Muscle of arm (tissue), 14 donors: ENCODE measurements around the gene SYT14. TPM values are rescaled to one million over a fixed set of nuclear protein-coding genes. Genes with fewer than 3 reads are reported as not detected.
"Not testable (repeated sequence)": the region's sequence is repeated elsewhere in the genome, so short reads cannot be mapped to it uniquely, and the experiment has no call there.

Source experiments
- DNase-seq: peaks from one replicate; pipeline ENCODE4 v3.0.0-alpha.2; 2013
- long read RNA-seq, 11 donors: transcript quantifications; one replicate each; lab custom pipeline, GENCODE V29; 2026
- polyA plus RNA-seq, 12 donors: library from polyadenylated mRNA; unstranded; fragments of 120-200 nt; gene quantifications; one replicate each; pipeline ENCODE4 v1.2.1, GENCODE V29; 2013; ENCODE audit not compliant: insufficient read length in 12 of 12

Gene SYT14
- polyA plus RNA-seq = 1 to 10 TPM in 11 of 12 donors, not detected in 1; 1.0 to 6.1 (median 1.6) TPM
- long read RNA-seq, donor 1 = 0 reads
- long read RNA-seq, donor 2 = 0 reads
- long read RNA-seq, donor 3 = 0 reads
- long read RNA-seq, donor 4 = 0 reads
- long read RNA-seq, donor 5 = 0 reads
- long read RNA-seq, donor 6 = 0 reads
- long read RNA-seq, donor 7 = 0 reads
- long read RNA-seq, donor 8, full-length matches to known transcripts = 1 of 1 reads
- long read RNA-seq, donor 8, partial matches to known transcripts = 0 of 1 reads
- long read RNA-seq, donor 8, other reads (novel, unspliced or antisense) = 0 of 1 reads
- long read RNA-seq, donor 9 = 0 reads
- long read RNA-seq, donor 10 = 0 reads
- long read RNA-seq, donor 11 = 0 reads

DNA sequence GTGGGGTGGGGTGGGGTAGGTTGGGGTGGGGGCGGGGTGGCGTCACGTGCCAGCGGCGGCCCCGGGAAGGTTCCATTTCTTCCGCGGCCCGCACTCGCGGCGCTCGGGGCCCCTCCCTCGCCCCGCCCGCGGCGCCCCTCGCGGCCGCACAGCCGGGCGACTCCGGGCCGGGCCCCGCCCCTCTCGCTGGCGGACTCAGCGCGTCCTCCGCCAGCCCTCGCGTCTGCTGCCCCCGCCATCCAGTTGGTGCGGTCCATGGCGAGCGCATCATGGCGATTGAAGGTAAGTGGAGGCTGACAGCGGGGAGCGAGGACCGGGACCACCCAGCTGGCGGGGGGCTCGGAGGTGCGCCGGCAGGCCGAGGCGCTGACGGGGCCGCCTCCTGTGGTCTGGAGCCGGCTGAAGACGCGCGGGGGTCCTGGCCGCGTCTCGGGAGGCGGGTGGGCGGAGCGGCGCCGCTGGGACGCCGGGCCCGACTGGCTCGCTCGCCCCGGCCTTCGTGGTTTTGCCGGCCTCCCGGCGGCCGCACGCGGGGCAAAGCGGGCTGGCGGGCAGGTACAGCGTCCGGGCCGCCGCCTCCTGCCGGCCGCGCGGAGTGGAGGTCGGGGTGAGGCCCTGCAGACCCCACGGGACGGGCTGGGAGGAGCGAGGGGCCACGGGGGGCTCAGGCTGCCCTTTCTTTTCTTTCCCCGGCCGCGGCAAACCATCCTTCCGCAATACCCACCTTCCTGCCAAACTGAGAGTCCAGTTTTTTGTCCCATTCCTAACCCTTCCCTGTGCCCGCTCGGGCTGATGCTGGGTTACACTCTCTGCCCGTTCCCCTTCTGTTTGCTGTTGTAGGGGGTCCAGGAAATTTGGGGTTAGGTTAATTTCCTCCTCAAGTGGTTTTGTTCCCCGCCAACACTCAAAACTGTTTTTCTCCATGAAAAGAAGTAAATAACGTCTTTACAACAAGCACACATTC is at the start of gene SYT14:
Gene SYT14, plus strand, starts transcription at position 222 of the 964 bp plus-strand sequence. Its CDS starts 48 bp downstream, at position 270.
- no peak for DNase-seq

DNA sequence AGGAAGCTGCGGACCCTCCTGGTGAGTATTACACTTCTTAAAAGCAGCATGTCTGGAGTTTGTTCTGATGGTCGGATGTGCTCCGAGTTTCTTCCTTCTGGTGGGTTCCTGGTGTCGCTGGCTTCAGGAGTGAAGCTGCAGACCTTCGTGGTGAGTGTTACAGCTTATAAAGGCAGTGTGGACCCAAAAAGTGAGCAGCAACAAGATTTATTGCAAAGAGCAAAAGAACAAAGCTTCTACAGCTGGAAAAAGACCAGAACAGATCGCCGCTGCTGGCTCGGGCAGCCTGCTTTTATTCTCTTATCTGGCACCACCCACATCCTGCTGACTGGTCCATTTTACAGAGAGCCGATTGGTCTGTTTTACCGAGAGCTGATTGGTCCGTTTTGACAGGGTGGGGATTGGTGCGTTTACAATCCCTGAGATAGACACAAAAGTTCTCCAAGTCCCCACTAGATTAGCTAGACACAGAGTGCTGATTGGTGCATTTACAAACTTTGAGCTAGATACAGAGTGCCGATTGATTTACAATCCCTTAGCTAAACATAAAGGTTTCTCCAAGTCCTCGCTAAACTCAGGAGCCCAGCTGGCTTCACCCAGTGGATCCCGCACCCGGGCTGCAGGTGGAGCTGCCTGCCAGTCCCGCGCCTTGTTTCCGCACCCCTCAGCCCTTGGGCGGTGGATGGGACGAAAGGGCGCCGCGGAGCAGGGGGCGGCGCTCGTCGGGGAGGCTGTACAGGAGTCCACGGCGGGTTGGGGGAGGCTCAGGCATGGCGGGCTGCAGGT is 49.5 kb upstream of the SYT14 start:
- not testable (repeated sequence) for DNase-seq

DNA sequence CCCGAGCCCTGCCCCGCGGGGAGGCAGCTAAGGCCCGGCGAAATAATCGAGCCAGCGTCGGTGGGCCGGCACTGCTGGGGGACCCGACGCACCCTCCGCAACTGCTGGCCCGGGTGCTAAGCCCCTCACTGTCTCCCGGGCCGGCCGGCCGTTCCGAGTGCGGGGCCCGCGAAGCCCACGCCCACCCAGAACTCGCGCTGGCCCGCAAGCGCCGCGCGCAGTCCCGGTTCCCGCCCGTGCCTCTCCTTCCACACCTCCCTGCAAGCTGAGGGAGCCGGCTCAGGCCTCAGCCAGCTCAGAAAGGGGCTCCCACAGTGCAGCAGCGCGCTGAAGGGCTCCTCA is 49.0 kb upstream of the SYT14 start:
- DNase-seq = no peak

DNA sequence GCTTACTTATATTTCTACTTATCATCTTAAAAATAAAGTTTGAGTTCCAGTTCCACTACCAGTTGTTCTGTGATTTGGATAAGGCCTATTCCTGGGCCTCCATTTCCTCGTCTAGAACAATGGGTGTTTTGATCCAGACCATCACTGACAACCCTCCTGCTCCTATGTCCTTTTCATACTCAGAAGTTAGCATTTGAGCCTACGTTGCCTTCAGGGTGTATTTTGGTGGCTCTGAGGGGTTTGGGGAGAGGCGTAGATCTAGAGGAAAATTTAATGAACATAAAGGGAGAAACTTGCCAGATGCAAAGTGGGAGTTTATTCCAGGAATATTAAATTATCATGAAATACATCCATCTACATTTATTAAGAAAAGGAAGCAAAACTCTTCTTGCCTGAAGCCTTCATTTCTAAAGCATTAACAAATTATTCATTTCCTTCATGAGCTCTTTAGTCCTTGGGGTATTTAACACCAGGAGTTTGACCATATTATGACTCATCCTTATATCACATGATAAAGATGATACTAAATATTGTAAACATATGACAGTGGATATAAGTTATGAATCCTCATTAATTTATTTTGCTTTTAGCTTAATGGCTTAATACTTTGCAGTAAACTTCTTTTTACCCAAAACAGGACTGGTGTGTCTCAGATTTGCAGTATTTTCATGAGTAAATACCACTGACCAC is 47.2 kb upstream of the SYT14 start:
- no peak for DNase-seq

DNA sequence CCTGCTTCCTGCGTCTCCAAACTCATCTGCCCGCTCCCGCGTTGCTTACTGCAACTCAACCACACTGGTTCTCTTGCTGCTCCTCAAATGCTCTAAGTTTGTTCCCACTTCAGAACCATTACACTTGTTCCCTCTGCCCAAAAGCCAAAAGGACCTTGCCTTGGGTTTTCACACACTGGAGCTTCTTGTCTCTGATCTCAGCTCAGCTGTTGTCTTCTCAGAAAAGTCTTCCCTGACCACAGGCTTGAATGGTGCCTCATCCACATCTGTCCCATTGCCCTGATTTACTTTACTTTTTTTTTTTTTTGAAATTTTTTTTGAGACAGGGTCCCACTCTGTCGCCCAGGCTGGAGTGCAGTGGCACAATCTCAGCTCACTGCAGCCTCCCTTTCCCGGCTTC is 44.3 kb upstream of the SYT14 start:
- no peak for DNase-seq

DNA sequence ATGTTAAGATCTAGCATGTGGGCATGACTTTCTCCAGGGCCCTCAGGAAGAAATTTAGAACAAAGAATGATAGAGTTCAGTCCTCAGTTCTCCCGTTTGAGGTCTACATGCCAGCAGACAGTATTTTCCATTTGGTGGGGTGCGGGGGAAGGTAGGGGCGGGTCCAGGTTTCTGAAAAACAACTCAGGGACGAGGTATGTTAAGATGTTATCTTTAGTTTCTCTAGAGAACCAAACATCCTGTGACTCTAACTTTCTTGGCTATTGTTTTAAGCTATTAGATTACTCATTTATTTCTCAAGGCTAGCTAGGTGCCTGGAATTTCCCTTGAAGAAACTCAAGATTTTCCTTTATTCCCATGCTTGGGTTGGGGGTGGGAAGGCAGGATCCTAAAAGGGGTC is 42.3 kb upstream of the SYT14 start:
- no peak for DNase-seq

DNA sequence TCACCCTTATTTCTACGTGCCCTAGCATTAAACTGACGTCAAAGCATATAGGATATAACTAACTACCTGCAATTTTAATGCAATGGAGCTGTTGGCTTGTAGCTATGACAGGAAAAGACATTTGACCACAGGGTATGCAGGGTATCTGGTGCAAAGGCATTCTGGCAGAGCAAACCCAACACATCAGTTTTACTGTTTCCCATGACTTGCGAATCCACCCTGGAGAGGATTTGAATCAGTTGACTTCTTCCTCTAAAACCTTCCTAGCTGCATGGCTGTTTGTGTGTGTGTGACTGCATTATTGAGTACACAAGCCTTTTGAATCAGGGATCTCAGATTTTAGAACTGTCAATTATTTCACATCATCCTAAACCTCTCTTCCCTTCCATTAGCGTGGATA is 41.7 kb upstream of the SYT14 start:
- no peak for DNase-seq

DNA sequence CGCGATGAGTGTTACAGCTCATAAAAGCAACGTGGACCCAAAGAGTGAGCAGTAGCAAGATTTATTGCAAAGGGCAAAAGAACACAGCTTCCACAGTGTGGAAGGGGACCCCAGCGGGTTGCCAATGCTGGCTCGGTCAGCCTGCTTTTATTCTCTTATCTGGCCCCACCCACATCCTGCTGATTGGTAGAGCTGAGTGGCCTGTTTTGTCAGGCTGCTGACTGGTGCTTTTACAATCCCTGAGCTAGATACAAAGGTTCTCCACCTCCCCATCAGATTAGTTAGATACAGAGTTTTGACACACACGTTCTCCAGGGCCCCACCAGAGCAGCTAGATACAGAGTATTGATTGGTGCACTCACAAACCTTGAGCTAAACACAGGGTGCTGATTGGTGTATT is 39.7 kb upstream of the SYT14 start:
- DNase-seq = not testable (repeated sequence)

DNA sequence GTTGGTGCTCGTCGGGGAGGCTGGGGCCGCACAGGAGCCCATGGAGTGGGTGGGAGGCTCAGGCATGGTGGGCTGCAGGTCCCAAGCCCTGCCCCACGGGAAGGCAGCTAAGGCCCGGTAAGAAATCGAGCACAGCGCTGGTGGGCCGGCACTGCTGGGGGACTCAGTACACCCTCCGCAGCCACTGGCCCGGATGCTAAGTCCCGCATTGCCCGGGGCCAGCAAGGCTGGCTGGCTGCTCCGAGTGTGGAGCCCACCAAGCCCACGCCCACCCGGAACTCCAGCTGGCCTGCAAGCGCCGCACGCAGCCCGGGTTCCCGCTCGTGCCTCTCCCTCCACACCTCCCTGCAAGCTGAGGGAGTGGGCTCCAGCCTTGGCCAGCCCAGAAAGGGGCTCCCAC is 39.2 kb upstream of the SYT14 start:
- DNase-seq = not testable (repeated sequence)

DNA sequence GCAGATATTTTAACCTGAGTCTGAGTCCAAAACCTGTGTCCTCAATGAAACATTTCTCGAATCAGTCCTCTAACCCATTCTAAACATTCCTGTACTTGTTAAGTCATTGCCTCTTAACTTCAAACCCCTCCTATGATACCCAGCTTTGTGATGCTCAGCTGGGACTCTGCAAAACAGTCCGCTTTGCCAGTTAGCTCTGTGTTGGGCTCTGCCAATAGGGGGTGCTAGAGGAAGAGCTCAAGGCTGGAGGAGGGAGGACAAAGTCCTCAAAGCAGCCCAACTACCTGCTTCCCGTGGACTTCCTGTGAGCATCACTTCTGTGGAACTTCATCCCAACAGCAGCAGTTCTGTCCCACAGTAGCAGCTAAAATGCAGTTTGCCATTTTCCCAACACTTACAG is 38.1 kb upstream of the SYT14 start:
- no peak for DNase-seq

DNA sequence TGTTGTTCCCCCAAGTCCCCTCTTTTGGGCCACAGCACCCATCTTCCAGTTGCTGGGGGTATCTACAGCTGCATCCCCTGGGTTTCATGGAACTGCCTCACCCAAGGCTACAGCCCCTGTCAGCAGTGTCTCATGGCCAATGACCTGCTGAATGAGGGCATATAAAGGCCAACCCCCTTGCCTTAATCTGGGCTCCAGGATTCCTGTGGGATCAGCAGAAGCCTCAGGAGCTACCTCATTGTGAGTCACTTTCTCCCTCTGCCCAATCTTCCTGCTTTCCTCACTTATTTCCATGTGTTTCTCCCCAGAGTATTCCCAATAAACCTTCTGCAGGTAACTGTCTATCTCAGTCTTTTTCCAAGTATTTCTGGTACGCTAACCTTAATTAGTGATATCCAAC is 37.3 kb upstream of the SYT14 start:
- DNase-seq = no peak

DNA sequence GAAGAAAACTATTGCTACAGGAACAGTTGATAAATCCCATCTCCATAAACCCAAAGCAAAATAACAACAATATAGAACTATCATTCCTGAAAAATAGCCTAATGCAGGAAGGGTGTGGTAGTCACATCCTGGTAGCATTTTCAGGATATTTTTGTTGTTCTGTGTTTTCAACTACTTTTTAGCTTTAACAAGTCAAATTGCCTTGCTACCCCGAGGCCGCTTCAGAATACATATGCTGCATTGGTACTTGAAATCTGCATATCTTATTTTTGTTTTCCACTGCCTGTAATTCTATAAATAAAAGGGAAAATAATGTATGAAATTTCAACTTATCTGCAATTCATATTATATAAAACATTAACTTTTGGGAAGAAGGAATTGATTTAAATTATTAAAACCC is 36.8 kb upstream of the SYT14 start:
- no peak for DNase-seq

DNA sequence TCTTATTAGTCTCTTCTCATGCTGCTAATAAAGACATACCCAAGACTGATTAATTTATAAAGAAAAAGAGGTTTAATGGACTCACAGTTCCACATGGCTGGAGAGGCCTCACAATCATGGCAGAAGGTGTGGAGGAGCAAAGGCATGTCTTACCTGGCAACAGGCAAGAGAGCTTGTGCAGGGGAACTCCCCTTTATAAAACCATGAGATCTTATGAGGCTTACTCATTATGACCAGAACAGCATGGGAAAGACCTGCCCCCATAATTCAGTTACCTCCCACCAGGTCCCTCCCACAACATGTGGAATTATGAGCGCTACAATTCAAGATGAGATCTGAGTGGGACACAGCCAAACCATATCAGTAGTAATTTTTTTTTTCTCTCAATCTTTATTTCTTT is 33.2 kb upstream of the SYT14 start:
- DNase-seq = not testable (repeated sequence)

DNA sequence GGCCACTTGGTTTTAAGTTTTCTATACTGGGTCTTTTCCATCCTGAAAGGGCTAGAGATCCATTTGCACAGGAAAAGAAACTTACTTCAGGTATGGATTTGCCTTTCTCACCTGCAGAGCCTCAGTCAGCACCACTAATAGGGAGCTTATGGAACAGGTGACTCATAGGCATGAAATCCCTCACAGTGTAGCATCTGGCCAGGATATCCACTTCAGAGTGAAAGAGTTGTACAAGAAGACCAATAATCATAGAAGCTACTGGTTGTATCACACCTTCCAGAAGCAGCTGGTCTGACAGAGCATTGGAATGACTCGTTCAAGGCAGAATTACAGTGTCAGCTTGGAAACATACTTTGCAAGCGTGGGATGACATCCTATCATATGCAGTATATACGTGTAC is 26.3 kb upstream of the SYT14 start:
- DNase-seq = no peak

DNA sequence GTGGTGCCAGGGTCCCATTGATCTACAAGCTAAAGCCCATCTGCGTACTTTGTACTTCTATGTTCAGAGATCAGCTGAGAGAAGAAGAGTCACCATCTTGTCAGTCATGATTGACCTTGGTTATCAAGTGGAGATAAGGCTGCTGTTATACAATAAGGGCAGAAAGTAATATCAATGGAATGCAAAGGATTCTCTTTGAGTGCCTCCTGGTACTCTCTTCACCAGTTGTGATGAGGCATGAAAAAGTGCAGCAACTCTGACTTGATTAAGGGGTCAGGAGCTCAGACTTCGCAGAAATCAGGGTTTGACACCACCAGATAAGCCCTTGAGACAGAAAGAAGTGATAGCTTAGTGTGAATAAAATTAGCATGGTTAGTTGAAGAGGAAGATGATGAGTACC is 25.7 kb upstream of the SYT14 start:
- DNase-seq = no peak

DNA sequence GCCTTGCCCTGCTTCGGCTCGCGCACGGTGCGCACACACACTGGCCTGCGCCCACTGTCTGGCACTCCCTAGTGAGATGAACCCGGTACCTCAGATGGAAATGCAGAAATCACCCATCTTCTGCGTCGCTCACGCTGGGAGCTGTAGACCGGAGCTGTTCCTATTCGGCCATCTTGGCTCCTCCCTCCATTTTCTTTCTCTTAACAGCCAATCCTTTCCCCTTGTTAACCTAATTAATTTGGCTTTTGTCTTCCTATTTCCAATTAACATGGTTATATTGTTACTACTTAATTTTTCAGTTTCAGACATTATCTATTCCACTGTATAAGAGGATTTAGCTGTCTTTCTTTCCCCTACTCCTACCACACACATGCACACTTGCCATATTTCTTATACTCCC is 18.4 kb upstream of the SYT14 start:
- not testable (repeated sequence) for DNase-seq

DNA sequence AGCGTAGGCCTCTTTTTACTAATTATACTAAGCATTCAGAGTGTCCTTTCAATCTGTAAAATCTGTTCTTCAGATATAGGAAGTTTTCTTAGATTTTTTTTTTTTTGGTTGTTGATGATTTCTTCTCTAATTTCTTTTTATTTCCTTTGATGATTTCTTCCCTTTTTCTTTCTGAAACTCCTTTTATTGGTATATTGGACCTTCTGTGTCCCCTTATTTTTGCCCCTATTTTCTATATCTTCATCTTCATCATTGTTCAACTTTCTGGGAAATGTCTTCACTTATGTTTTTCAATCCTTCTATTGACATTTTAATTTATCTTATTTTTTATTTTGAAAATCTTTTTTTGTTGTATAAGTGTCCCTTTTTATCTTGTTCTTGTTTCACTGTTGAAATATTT is 17.2 kb upstream of the SYT14 start:
- no peak for DNase-seq

DNA sequence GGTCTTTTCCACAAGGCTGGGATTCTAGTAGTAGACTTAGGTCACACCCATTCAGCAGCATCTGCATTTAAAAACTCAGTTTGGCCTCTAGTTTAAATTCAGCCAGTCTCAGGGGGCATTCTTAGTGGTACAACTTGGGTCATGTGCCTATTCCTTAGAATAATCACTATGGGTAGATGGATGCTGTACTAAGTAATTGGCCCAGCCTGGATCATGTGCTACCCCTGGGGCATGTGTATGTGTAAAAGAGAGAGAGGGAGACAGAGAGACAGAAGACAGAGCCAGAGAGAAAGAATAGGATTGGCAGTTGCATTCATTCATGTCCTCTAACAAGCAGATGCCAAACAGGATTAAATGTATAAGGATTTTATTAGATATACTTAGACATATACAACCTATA is 13.6 kb upstream of the SYT14 start:
- no peak for DNase-seq

DNA sequence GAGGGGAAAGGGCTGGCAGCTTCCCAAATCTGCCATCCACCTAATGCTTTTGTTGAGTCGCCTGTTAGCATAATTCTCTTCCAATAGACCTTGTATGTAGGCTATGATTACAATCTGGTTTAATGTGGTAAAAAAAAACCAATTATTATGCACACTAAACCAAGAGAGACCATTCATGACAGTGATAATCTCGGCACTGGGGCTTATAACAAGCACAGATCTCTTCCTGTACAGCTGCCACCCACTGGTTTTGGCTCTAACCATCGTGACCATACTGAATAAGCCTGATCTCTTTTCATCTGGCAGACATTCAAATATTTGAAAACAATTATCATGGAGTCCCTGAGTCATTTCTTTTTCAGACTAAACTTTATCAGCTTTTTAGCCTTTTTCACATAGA is 12.0 kb upstream of the SYT14 start:
- DNase-seq = no peak

DNA sequence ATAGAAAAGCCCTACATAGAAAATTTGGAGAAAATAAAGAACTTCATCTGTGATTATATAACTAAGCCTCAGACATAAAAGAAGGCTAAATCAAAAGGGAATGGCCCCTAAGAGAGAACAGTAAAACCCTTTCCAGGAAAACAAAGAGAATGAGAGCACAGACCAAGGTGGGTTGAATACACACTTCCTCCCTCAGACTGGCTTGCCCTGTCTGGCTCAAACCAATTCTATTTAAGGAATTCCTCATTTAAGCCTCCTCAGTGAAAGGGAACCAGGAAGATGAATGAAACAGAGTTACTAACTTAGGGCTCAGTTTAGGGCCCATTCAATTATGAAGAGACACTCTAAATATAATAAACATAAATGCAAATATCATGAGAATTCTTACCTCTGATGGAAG is 10.6 kb upstream of the SYT14 start:
- no peak for DNase-seq

DNA sequence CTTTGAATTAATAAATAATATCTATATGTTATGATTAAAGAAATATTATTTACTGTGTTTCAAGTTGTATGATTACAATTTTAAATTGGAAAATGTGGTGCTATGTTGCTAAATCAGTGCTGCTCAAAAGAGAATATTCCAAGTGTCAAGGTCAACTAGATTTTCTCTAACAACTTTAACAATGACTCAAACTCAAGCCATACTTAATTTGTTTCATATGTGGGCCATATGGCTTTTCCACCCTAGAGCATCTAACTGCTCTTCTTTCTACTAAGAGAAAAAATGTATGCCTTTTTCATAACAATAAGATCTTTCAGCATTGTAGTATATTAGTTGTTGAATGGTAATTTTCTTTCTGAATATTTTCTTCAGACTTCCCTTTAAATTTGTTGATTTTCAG is 8.3 kb upstream of the SYT14 start:
- no peak for DNase-seq

DNA sequence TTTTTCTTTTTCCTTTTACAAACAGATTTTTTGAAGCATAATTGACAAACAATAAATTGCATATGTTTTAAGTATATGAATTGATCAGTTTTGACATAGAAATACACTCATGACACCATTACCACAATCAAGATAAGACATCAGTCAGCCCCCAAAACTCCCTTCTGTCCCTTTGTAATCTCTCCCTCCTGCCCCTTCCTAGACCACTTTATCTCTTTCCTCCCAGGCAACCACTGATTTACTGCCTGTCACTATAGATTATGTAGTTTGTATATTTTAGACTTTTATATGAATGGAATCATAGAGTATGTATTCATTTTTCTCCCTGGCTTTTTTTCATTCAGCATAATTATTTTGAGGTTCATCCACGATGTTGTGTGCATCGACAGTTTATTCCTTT is 6.9 kb upstream of the SYT14 start:
- no peak for DNase-seq
